ENCODE data around the gene ARHGEF19.
"Not testable (repeated sequence)": the region's sequence is repeated elsewhere in the genome, so short reads cannot be mapped to it uniquely, and the experiment has no call there.

Gene ARHGEF19

GRCh38 chr1:16163608-16164212 lies 48.7 kb downstream of the ARHGEF19 start:
- not testable (repeated sequence) for DNase-seq

- peak; percentile 57 for DNase-seq
Measured at GRCh38 chr1:16162163-16162822, 50.2 kb downstream of the ARHGEF19 start.

GRCh38 chr1:16161717-16162116 lies 50.7 kb downstream of the ARHGEF19 start:
- DNase-seq: no peak

GRCh38 chr1:16158993-16159831 lies 53.2 kb downstream of the ARHGEF19 start:
- DNase-seq: no peak

- peak; percentile 24 for DNase-seq
Measured at GRCh38 chr1:16158025-16158424, 54.4 kb downstream of the ARHGEF19 start.

GRCh38 chr1:16156848-16157495 lies 55.5 kb downstream of the ARHGEF19 start:
- no peak for DNase-seq

GRCh38 chr1:16155537-16156410 lies 56.7 kb downstream of the ARHGEF19 start, which contains the start of gene EPHA2:
EPHA2 (minus strand) TSS chr1:16156069; CDS start chr1:16155932, 137 bp downstream.
- DNase-seq: no peak

- DNase-seq: no peak
Measured at GRCh38 chr1:16153999-16154673, 58.3 kb downstream of the ARHGEF19 start.

GRCh38 chr1:16153096-16153998 lies 59.1 kb downstream of the ARHGEF19 start:
- no peak for DNase-seq

GRCh38 chr1:16152481-16153087 lies 59.9 kb downstream of the ARHGEF19 start:
- DNase-seq: no peak

- DNase-seq: no peak
Measured at GRCh38 chr1:16151995-16152384, 60.5 kb downstream of the ARHGEF19 start.

- no peak for DNase-seq
Measured at GRCh38 chr1:16151196-16151994, 61.1 kb downstream of the ARHGEF19 start.

- no peak for DNase-seq
Measured at GRCh38 chr1:16150508-16150907, 61.9 kb downstream of the ARHGEF19 start.

GRCh38 chr1:16149702-16150488 lies 62.6 kb downstream of the ARHGEF19 start:
- DNase-seq: no peak

GRCh38 chr1:16149146-16149545 lies 63.3 kb downstream of the ARHGEF19 start:
- DNase-seq: no peak

- DNase-seq: no peak
Measured at GRCh38 chr1:16148329-16149092, 63.9 kb downstream of the ARHGEF19 start.

Measured in activated gamma-delta T cell treated with Interleukin-2 at 50 U/mL for 16 hours (primary cell).